Ascending aorta (tissue), 2 donors: ENCODE results near the gene FRMD4B. TPM values are rescaled to one million over a fixed set of nuclear protein-coding genes. Genes with fewer than 3 reads are reported as not detected.

Experiments used
- DNase-seq, 2 donors: peaks; one replicate each; pipeline ENCODE4 v3.0.0-alpha.2; 2019; ENCODE audit warnings: low spot score in 2 of 2
- H3K27ac ChIP-seq, 2 donors: fragments of 200-600 bp; sonication (generic); one replicate each; pipeline ENCODE4 v1.5.1; 2016 to 2017; ENCODE audit warnings: mild to moderate bottlenecking in 1 of 2
- H3K27me3 ChIP-seq: fragments of 200-600 bp; sonication (generic); one replicate; pipeline ENCODE4 v1.5.1; 2017
- H3K36me3 ChIP-seq, 2 donors: fragments of 200-600 bp; sonication (generic); one replicate each; pipeline ENCODE4 v1.5.1; 2016
- H3K4me1 ChIP-seq, 2 donors: fragments of 200-600 bp; sonication (generic); one replicate each; pipeline ENCODE4 v1.5.1; 2016 to 2017; ENCODE audit warnings: mild to moderate bottlenecking in 1 of 2
- H3K4me3 ChIP-seq, 2 donors: fragments of 200-600 bp; sonication (generic); one replicate each; pipeline ENCODE4 v1.5.1; 2016 to 2017; ENCODE audit warnings: mild to moderate bottlenecking in 1 of 2
- H3K9me3 ChIP-seq, 2 donors: fragments of 200-600 bp; sonication (generic); one replicate each; pipeline ENCODE4 v1.5.1; 2016
- intact Hi-C: fragments of 100-400 bp; cut with DNase I; formaldehyde crosslinking; loops from one replicate; pipeline ENCODE4 v1.15.1; 2023
- total RNA-seq: library from RNA; depleted of rRNA; stranded (reverse); fragments of >200 nt; gene quantifications from one replicate; pipeline ENCODE4 v1.1.0, GENCODE V29; 2016
- TF ChIP-seq, protein P1 (sequence below), 3 experiments: fragments of 200-600 bp in 2 of 3; fragments of 450-650 bp in 1 of 3; sonication (generic) in 2 of 3; IDR thresholded peaks; one replicate each; pipeline ENCODE4 v1.5.1; 2016 to 2019; ENCODE audit warnings: antibody characterized with exemption in 3 of 3, mild to moderate bottlenecking in 1 of 3, moderate library complexity in 1 of 3

The FRMD4B gene
- total RNA-seq, 1 donor from 2014 or later: 13.5 TPM

DNA sequence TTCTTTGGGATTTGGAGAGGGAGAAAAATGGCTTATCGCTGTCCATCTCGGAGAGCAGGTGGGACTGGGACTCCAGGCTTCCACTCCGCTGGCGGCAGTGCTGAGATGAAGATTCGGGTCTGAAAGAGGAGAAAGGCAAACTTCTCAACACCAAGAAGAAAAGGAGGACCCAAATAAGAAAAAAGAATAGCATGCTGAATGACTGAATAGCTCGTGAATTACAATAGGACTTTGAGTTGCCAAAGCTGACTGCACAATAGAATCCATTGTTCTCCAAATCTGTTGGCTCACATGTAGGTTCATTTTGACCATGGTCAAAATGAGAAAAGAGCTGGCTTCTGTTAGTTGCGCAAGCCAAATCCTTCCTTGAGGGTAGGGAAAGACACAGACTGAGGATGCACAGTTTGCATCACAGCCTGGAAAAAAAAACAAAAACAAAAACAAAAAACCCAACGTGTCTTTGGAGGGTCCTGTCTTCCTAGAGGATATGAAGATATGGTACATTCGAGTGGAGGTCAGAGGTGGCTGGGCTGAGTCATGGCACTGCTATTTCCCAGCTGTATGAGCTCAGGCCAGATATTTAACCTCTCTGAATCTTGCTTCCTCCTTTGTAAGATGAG lies 204.2 kb downstream of the FRMD4B start:
- no peak overlapping the region for H3K27ac ChIP-seq
- intact Hi-C loops: no loop called here
- no peaks in the 10 kb centered on the region for H3K4me1 ChIP-seq
- no peak overlapping the region for H3K4me3 ChIP-seq
- H3K27me3 ChIP-seq: no peaks in the 10 kb centered on the region
- peaks cover 16 to 30% of the 10 kb centered on the region in 2 donors for H3K36me3 ChIP-seq
- no peaks in the 10 kb centered on the region for H3K9me3 ChIP-seq
- TF ChIP-seq, protein P1, sequence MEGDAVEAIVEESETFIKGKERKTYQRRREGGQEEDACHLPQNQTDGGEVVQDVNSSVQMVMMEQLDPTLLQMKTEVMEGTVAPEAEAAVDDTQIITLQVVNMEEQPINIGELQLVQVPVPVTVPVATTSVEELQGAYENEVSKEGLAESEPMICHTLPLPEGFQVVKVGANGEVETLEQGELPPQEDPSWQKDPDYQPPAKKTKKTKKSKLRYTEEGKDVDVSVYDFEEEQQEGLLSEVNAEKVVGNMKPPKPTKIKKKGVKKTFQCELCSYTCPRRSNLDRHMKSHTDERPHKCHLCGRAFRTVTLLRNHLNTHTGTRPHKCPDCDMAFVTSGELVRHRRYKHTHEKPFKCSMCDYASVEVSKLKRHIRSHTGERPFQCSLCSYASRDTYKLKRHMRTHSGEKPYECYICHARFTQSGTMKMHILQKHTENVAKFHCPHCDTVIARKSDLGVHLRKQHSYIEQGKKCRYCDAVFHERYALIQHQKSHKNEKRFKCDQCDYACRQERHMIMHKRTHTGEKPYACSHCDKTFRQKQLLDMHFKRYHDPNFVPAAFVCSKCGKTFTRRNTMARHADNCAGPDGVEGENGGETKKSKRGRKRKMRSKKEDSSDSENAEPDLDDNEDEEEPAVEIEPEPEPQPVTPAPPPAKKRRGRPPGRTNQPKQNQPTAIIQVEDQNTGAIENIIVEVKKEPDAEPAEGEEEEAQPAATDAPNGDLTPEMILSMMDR (IDR thresholded peaks at IDR 0.05): no peak
- DNase-seq: no peak

GRCh38 chr3:69180869-69181591 lies 204.9 kb downstream of the FRMD4B start:
- H3K4me3 ChIP-seq: no peak overlapping the region
- intact Hi-C loops: no loop called here
- H3K27ac ChIP-seq: no peak overlapping the region
- no peaks in the 10 kb centered on the region for H3K27me3 ChIP-seq
- TF ChIP-seq, protein P1 (IDR thresholded peaks at IDR 0.05): no peak
- H3K36me3 ChIP-seq: peaks cover 16 to 28% of the 10 kb centered on the region in 2 donors
- no peaks in the 10 kb centered on the region for H3K9me3 ChIP-seq
- H3K4me1 ChIP-seq: no peaks in the 10 kb centered on the region
- DNase-seq: no peak

- Histone ChIP-seq H3K27ac (no peak overlapping the region), H3K27me3 (no peaks in the 10 kb centered on the region), H3K4me1 (no peaks in the 10 kb centered on the region), H3K36me3 (peaks cover 13 to 19% of the 10 kb centered on the region in 2 donors), H3K9me3 (no peaks in the 10 kb centered on the region), H3K4me3 (no peak overlapping the region)
- TF ChIP-seq, protein P1 (IDR thresholded peaks at IDR 0.05): no peak
- DNase-seq: no peak
- intact Hi-C loops: no loop called here
Measured at GRCh38 chr3:69179740-69180372, 206.0 kb downstream of the FRMD4B start.

GRCh38 chr3:69178838-69179739 lies 206.8 kb downstream of the FRMD4B start:
- intact Hi-C loops: no loop called here
- no peak for DNase-seq
- Histone ChIP-seq H3K4me1 (no peaks in the 10 kb centered on the region), H3K27me3 (no peaks in the 10 kb centered on the region), H3K9me3 (no peaks in the 10 kb centered on the region), H3K27ac (no peak overlapping the region), H3K36me3 (peaks cover 13 to 15% of the 10 kb centered on the region in 2 donors), H3K4me3 (no peak overlapping the region)
- TF ChIP-seq, protein P1 (IDR thresholded peaks at IDR 0.05): no peak

- Histone ChIP-seq H3K4me3 (no peak overlapping the region), H3K4me1 (no peaks in the 10 kb centered on the region)
- intact Hi-C loops: no loop called here
Measured at GRCh38 chr3:69178082-69178481, 207.8 kb downstream of the FRMD4B start.

More at GRCh38 chr3:69178082-69178481, 207.8 kb downstream of the FRMD4B start:
- Histone ChIP-seq H3K36me3 (peaks cover 13 to 15% of the 10 kb centered on the region in 2 donors), H3K27ac (no peak overlapping the region), H3K27me3 (no peaks in the 10 kb centered on the region), H3K9me3 (no peaks in the 10 kb centered on the region)
- TF ChIP-seq, protein P1 (IDR thresholded peaks at IDR 0.05): no peak
- DNase-seq: no peak
